M059J (cell line): Measurements from ENCODE around the gene ZNF316. TPM values are rescaled to one million over a fixed set of nuclear protein-coding genes. Genes with fewer than 3 reads are reported as not detected.

Experiments used
- DNase-seq: peaks from one replicate; pipeline ENCODE4 v3.0.0-alpha.2; 2012; ENCODE audit warnings: low read depth
- total RNA-seq: library from RNA; depleted of rRNA; stranded (reverse); fragments of >200 nt; shearing (Covaris generic); gene quantifications from 2 replicates; pipeline ENCODE4 v1.2.3, GENCODE V29; 2014

Gene ZNF316
- total RNA-seq, 1 experiment from 2014 or later: 7.8 TPM

- no peak for DNase-seq
These were observed 15.7 kb upstream of the ZNF316 start for GRCh38 chr7:6621195-6622133.

GRCh38 chr7:6622134-6622710 is 14.9 kb upstream of the ZNF316 start:
- no peak for DNase-seq

- no peak for DNase-seq
These were observed 13.4 kb upstream of the ZNF316 start for GRCh38 chr7:6623589-6624245.

GRCh38 chr7:6624246-6624611 is 12.9 kb upstream of the ZNF316 start:
- DNase-seq: no peak

GRCh38 chr7:6628045-6628444 is 9.1 kb upstream of the ZNF316 start:
- no peak for DNase-seq

- DNase-seq: no peak
These were observed 6.9 kb upstream of the ZNF316 start for GRCh38 chr7:6630007-6630849.

- DNase-seq: peak; percentile 28
These were observed 5.5 kb upstream of the ZNF316 start for GRCh38 chr7:6631605-6632004.

GRCh38 chr7:6634021-6634420 is 3.1 kb upstream of the ZNF316 start:
- no peak for DNase-seq

GRCh38 chr7:6634971-6635370 is 2.1 kb upstream of the ZNF316 start:
- peak; percentile 40 for DNase-seq

- peak; percentile 29 for DNase-seq
These were observed 569 bp downstream of the ZNF316 start for GRCh38 chr7:6637544-6638229.

GRCh38 chr7:6639032-6639431 is 1.9 kb downstream of the ZNF316 start:
- no peak for DNase-seq

- DNase-seq: no peak
These were observed 2.5 kb downstream of the ZNF316 start for GRCh38 chr7:6639627-6640026.

- DNase-seq: no peak
These were observed 3.2 kb downstream of the ZNF316 start for GRCh38 chr7:6640246-6640721.

- DNase-seq: no peak
These were observed 4.4 kb downstream of the ZNF316 start for GRCh38 chr7:6641305-6642035.

- no peak for DNase-seq
These were observed 5.2 kb downstream of the ZNF316 start for GRCh38 chr7:6642239-6642839.

GRCh38 chr7:6642861-6643640 is 5.9 kb downstream of the ZNF316 start:
- DNase-seq: no peak

GRCh38 chr7:6643915-6644625 is 7.0 kb downstream of the ZNF316 start:
- no peak for DNase-seq

- no peak for DNase-seq
These were observed 7.6 kb downstream of the ZNF316 start for GRCh38 chr7:6644728-6645127.

- DNase-seq: no peak
These were observed 9.3 kb downstream of the ZNF316 start for GRCh38 chr7:6646465-6646864.
